Omental fat pad (tissue), 4 donors: ENCODE results near the gene CKB. TPM values are rescaled to one million over a fixed set of nuclear protein-coding genes. Genes with fewer than 3 reads are reported as not detected.
"Not testable (repeated sequence)": the region's sequence is repeated elsewhere in the genome, so short reads cannot be mapped to it uniquely, and the experiment has no call there.

Experiments used
- ATAC-seq: fragments of 150-250 bp; one replicate; pipeline ENCODE4 v1.9.1; 2016; ENCODE audit warnings: mild to moderate bottlenecking, moderate library complexity; ENCODE audit not compliant: low FRiP score
- DNase-seq: peaks from one replicate; pipeline ENCODE4 v3.0.0-alpha.2; 2019; ENCODE audit warnings: low spot score
- CTCF ChIP-seq, 3 donors: fragments of 450-650 bp; IDR thresholded peaks; one replicate each; pipeline ENCODE4 v1.5.1; 2016 to 2017; ENCODE audit warnings: antibody characterized with exemption in 3 of 3, mild to moderate bottlenecking in 3 of 3, moderate library complexity in 2 of 3
- total RNA-seq, 4 donors: library from RNA; depleted of rRNA; stranded (reverse); fragments of >200 nt; gene quantifications; one replicate each; pipeline ENCODE4 v1.1.0, GENCODE V29; 2016

Gene CKB
- total RNA-seq, 4 donors from 2014 or later: 173 to 275 (median 217) TPM

- no peak for ATAC-seq
- DNase-seq: no peak
- TF ChIP-seq CTCF (IDR thresholded peaks at IDR 0.05): no peak
These were observed 3.8 kb upstream of the CKB start for GRCh38 chr14:103526247-103526913.

GRCh38 chr14:103525430-103526246 is 3.0 kb upstream of the CKB start:
- not testable (repeated sequence) for ATAC-seq, DNase-seq

GRCh38 chr14:103524002-103524935 is 1.6 kb upstream of the CKB start:
- ATAC-seq (no peak), DNase-seq (no peak)

GRCh38 chr14:103523575-103523954 is 935 bp upstream of the CKB start:
- DNase-seq: no peak
- no peak for ATAC-seq
- no peak for TF ChIP-seq CTCF (IDR thresholded peaks at IDR 0.05)

More at GRCh38 chr14:103524002-103524935, 1.6 kb upstream of the CKB start:
- TF ChIP-seq CTCF (IDR thresholded peaks at IDR 0.05): no peak

GRCh38 chr14:103521951-103522563 is 573 bp downstream of the CKB start:
- DNase-seq (no peak), ATAC-seq (no peak)
- TF ChIP-seq CTCF (IDR thresholded peaks at IDR 0.05): no peak

- ATAC-seq (peak; percentile 17), DNase-seq (no peak)
- no peak for TF ChIP-seq CTCF (IDR thresholded peaks at IDR 0.05)
These were observed 1.1 kb downstream of the CKB start for GRCh38 chr14:103521438-103521950.
